HUDEP-2 (cell line): ENCODE measurements around the gene BIN1.

Source experiments
- DNase-seq, 76 experiments: peaks; one replicate each; lab custom pipeline; 2025; ENCODE audit not compliant: unreplicated experiment in 76 of 76; lab: John Stamatoyannopoulos, UW

The BIN1 gene

GRCh38 chr2:127106991-127107621 is at the start of gene BIN1:
BIN1 (minus strand) TSS chr2:127107154; CDS start chr2:127106943, 211 bp downstream.
- peak in 4 of 76 experiments; percentile 8 to 14 (median 10) for DNase-seq

GRCh38 chr2:127155947-127156346 is 49.0 kb upstream of the BIN1 start:
- no peak for DNase-seq

GRCh38 chr2:127155028-127155581 is 48.2 kb upstream of the BIN1 start:
- no peak for DNase-seq

GRCh38 chr2:127154396-127154795 is 47.4 kb upstream of the BIN1 start:
- no peak for DNase-seq

GRCh38 chr2:127153691-127154158 is 46.8 kb upstream of the BIN1 start:
- DNase-seq = no peak

GRCh38 chr2:127150996-127151395 is 44.0 kb upstream of the BIN1 start:
- no peak for DNase-seq

GRCh38 chr2:127149384-127149783 is 42.4 kb upstream of the BIN1 start:
- no peak for DNase-seq

GRCh38 chr2:127146820-127147502 is 40.0 kb upstream of the BIN1 start:
- DNase-seq = no peak

GRCh38 chr2:127146071-127146725 is 39.2 kb upstream of the BIN1 start:
- no peak for DNase-seq

- DNase-seq = no peak
These were observed 38.4 kb upstream of the BIN1 start for GRCh38 chr2:127145280-127145895.

GRCh38 chr2:127143841-127144782 is 37.2 kb upstream of the BIN1 start:
- no peak for DNase-seq

- DNase-seq = no peak
These were observed 36.0 kb upstream of the BIN1 start for GRCh38 chr2:127142663-127143630.

GRCh38 chr2:127140538-127140937 is 33.6 kb upstream of the BIN1 start:
- no peak for DNase-seq

GRCh38 chr2:127139766-127140165 is 32.8 kb upstream of the BIN1 start:
- no peak for DNase-seq

- DNase-seq = no peak
These were observed 31.3 kb upstream of the BIN1 start for GRCh38 chr2:127138281-127138680.

GRCh38 chr2:127137741-127138140 is 30.8 kb upstream of the BIN1 start:
- DNase-seq = no peak

- no peak for DNase-seq
These were observed 30.3 kb upstream of the BIN1 start for GRCh38 chr2:127137225-127137624.

GRCh38 chr2:127134833-127135830 is 28.2 kb upstream of the BIN1 start:
- DNase-seq = no peak
